ENCODE results near the gene DAAM2.

The DAAM2 gene

DNA sequence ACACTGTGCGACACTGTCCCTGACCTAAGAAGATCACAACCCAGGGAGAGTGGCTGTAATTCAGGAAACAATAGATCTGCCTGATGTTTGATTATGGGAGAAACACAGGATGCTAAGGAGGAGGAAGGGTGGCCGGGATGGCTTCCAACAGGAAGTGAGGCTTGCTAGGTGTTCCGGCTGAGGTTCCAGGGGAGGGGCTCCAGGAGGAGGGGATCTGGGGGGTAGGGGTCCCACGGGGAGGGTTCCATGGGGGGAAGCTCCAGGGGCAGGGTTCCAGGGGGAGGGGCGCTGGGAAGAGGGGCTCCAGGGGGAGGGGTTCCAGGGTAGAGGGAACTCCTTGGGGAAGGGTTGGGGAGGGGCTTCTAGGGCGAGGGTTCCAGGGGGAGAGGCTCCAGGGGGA lies 48.6 kb downstream of the DAAM2 start:
- Histone ChIP-seq H3K27me3 (no peaks in the 10 kb centered on the region), H3K36me3 (no peaks in the 10 kb centered on the region), H3K4me1 (peaks cover 3 to 91% (median 52%) of the 10 kb centered on the region in 4 donors), H3K4me3 (no peak overlapping the region), H3K9me3 (no peaks in the 10 kb centered on the region), H3K27ac (peak overlapping the region; percentile 23 to 75)
- no peak for DNase-seq
- TF ChIP-seq, protein P1, sequence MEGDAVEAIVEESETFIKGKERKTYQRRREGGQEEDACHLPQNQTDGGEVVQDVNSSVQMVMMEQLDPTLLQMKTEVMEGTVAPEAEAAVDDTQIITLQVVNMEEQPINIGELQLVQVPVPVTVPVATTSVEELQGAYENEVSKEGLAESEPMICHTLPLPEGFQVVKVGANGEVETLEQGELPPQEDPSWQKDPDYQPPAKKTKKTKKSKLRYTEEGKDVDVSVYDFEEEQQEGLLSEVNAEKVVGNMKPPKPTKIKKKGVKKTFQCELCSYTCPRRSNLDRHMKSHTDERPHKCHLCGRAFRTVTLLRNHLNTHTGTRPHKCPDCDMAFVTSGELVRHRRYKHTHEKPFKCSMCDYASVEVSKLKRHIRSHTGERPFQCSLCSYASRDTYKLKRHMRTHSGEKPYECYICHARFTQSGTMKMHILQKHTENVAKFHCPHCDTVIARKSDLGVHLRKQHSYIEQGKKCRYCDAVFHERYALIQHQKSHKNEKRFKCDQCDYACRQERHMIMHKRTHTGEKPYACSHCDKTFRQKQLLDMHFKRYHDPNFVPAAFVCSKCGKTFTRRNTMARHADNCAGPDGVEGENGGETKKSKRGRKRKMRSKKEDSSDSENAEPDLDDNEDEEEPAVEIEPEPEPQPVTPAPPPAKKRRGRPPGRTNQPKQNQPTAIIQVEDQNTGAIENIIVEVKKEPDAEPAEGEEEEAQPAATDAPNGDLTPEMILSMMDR (IDR thresholded peaks at IDR 0.05), result no peak
- intact Hi-C loops (cut with DNase I; ENCODE audit: low total_unique reads), result no loop called here

GRCh38 chr6:39841291-39841690 lies 49.1 kb downstream of the DAAM2 start:
- TF ChIP-seq, protein P1 (IDR thresholded peaks at IDR 0.05), result no peak
- Histone ChIP-seq H3K9me3 (no peaks in the 10 kb centered on the region), H3K27ac (peak overlapping the region; percentile 43 to 75), H3K4me3 (no peak overlapping the region), H3K4me1 (peaks cover 0 to 91% (median 49%) of the 10 kb centered on the region in 4 donors), H3K27me3 (no peaks in the 10 kb centered on the region), H3K36me3 (no peaks in the 10 kb centered on the region)
- intact Hi-C loops (cut with DNase I; ENCODE audit: low total_unique reads), result no loop called here
- DNase-seq, result no peak

DNA sequence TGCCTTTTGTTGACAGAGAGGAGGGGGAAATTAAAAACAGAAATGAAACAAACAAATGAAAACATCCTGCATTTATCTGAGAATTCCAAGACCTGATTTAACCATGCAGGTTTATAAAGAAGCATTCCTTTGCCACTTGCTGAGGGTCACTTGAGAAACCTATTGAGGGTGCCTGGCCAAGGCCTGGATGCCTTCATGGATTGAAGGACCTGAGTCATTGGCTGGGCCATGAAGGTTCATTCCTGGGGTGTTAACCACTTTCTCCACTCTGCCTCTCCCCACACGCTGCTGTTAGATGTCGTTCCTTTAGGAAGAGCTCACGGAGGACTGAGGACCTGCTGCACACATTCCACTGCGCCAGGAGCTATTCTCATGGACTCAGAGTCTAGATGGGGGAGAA lies 49.7 kb downstream of the DAAM2 start:
- TF ChIP-seq, protein P1 (IDR thresholded peaks at IDR 0.05), result no peak
- Histone ChIP-seq H3K36me3 (no peaks in the 10 kb centered on the region), H3K9me3 (no peaks in the 10 kb centered on the region), H3K4me3 (no peak overlapping the region), H3K27me3 (no peaks in the 10 kb centered on the region), H3K4me1 (peaks cover 0 to 91% (median 50%) of the 10 kb centered on the region in 4 donors), H3K27ac (peak overlapping the region; percentile 43 to 75)
- no peak for DNase-seq
- intact Hi-C loops (cut with DNase I; ENCODE audit: low total_unique reads), result no loop called here

DNA sequence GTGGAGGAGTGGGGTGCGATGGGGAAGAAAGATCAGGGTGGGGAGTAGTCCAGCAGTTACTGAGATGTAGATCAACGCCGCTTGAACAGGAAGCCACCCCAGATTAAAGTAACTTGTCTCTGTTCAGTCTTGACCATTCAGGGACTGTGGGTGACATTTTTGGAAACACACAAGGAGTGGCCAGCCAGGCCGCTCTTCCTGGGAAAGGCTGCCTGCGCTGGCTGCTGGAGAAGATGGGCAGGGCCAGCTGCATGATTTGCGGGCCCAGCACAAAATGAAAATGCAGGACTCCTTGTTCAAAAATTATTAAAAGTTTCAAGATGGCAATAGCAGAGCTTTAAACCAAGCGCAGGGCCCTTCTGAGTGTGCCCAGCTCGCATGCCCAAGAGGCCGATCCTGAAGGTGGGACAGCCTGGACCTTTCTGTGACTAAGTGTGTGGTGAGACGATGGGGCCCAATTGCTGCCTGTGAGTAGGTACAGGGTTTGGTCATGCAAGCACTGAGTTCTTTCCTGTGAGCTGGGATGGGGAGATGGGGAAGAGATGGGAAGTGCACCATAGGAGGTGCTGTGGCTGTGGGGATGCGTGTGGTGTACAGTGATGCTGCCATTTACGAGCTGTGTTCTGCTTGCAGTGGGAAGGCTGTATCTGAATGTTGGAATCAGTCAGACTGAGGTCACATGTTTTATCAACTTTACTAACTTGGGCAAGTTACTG lies 51.3 kb downstream of the DAAM2 start:
- Histone ChIP-seq H3K36me3 (no peaks in the 10 kb centered on the region), H3K9me3 (no peaks in the 10 kb centered on the region), H3K27ac (peak overlapping the region; percentile 62 to 75), H3K4me3 (peak overlapping the region; percentile 25 to 32), H3K27me3 (no peaks in the 10 kb centered on the region), H3K4me1 (peaks cover 0 to 97% (median 59%) of the 10 kb centered on the region in 4 donors)
- peak in 1 of 2 donors; percentile 30 for DNase-seq
- TF ChIP-seq, protein P1 (IDR thresholded peaks at IDR 0.05), result peak in 1 of 2 experiments; percentile 10
- intact Hi-C loops (cut with DNase I; ENCODE audit: low total_unique reads), result no loop called here

DNA sequence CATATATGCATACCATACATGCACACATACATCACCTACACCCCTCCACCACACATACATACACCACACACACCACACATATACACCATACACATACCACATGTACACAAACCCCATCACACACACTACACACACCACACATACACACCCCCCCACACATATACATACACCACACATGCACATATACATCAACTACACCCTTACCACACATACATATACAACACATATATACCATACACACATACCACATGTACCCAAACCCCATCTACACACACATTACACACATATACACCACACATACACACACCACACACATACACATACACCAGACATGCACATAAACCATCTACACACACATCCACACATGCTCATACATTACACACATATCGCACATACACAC lies 52.7 kb downstream of the DAAM2 start:
- H3K9me3 ChIP-seq, result no peaks in the 10 kb centered on the region
- H3K27ac ChIP-seq, result peak overlapping the region; percentile 62 to 75
- H3K4me3 ChIP-seq, result no peak overlapping the region
- intact Hi-C loops (cut with DNase I; ENCODE audit: low total_unique reads), result no loop called here
- TF ChIP-seq, protein P1 (IDR thresholded peaks at IDR 0.05), result no peak
- peaks cover 0 to 97% (median 63%) of the 10 kb centered on the region in 4 donors for H3K4me1 ChIP-seq
- no peak for DNase-seq
- H3K27me3 ChIP-seq, result no peaks in the 10 kb centered on the region
- no peaks in the 10 kb centered on the region for H3K36me3 ChIP-seq

Data from tibial artery (tissue), 4 donors.